ENCODE results near the gene SUFU.

DNA sequence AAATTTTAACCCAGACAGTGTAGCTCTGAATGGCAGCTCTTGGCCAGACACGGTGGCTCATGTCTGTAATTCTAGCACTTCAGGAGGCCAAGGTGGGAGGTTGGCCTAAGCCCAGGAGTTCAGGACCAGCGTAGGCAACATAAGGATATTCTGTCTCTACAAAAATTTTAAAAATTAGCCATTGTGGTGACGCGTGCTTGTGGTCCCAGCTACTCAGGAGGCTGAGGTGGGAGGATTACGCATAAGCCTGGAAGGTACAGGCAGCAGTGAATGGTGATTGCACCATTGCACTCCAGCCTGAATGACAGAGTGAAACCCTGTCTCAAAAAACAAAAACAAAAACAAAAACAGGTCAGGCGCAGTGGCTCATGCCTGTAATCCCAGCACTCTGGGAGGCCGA is 50.0 kb downstream of the SUFU start:
- TF ChIP-seq RFX5 (IDR thresholded peaks at IDR 0.05; ENCODE audit: low read depth, low read length), result no peak
- TF ChIP-seq, protein P1, sequence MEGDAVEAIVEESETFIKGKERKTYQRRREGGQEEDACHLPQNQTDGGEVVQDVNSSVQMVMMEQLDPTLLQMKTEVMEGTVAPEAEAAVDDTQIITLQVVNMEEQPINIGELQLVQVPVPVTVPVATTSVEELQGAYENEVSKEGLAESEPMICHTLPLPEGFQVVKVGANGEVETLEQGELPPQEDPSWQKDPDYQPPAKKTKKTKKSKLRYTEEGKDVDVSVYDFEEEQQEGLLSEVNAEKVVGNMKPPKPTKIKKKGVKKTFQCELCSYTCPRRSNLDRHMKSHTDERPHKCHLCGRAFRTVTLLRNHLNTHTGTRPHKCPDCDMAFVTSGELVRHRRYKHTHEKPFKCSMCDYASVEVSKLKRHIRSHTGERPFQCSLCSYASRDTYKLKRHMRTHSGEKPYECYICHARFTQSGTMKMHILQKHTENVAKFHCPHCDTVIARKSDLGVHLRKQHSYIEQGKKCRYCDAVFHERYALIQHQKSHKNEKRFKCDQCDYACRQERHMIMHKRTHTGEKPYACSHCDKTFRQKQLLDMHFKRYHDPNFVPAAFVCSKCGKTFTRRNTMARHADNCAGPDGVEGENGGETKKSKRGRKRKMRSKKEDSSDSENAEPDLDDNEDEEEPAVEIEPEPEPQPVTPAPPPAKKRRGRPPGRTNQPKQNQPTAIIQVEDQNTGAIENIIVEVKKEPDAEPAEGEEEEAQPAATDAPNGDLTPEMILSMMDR (conservative IDR thresholded peaks at IDR 0.05; ENCODE audit: low read depth, low read length), result no peak
- TF ChIP-seq POLR2A (IDR thresholded peaks at IDR 0.05; ENCODE audit: low read depth, low read length), result no peak
- TF ChIP-seq, protein P2, sequence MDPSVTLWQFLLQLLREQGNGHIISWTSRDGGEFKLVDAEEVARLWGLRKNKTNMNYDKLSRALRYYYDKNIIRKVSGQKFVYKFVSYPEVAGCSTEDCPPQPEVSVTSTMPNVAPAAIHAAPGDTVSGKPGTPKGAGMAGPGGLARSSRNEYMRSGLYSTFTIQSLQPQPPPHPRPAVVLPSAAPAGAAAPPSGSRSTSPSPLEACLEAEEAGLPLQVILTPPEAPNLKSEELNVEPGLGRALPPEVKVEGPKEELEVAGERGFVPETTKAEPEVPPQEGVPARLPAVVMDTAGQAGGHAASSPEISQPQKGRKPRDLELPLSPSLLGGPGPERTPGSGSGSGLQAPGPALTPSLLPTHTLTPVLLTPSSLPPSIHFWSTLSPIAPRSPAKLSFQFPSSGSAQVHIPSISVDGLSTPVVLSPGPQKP (IDR thresholded peaks at IDR 0.05; ENCODE audit: borderline replicate concordance, low read depth, low read length), result no peak
- no peak for TF ChIP-seq BHLHE40 (IDR thresholded peaks at IDR 0.05; ENCODE audit: low read depth, low read length)

Data from IMR-90 (cell line).